ENCODE results near the gene ZNF540.
"Not testable (repeated sequence)": the region's sequence is repeated elsewhere in the genome, so short reads cannot be mapped to it uniquely, and the experiment has no call there.

Gene ZNF540

DNA sequence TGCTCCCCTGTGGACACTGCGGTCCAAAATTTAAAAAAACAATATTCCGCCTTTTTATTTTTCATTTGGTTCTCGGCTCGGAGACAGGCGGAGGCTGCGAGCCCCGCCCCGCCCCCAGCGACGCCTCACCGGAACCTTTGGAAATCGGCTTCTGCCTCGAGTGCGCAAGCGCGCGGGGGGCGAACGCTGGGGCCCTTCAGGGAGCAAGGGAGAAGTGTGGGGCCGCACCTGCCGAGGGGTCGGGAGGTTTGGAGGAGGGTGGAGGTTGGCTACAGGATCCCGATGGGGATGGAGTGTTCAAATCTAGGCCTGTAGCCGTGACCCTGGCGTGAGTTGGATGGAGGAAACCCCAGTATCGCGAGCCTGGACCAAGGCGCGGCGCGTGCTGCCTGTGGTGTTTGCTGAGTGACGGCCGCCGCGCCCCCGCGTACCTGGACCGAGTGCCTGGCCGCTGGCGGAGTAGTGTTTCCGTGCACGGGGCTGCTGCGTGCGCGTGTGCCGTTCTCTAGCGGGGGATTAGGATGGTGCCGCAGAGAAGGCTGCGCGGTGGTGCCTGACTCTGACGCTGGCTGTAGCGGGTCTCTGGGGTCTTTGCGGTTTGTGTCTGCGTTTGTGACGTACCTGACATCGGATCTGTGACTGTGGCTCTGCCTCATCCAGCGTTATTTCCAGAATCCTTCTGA, 61.2 kb downstream of the ZNF540 start:
- H3K27ac Mint-ChIP-seq, result peak overlapping the region; percentile 98
- H3K9me3 Mint-ChIP-seq, result peaks cover 11% of the 10 kb centered on the region
- peak; percentile 88 for ATAC-seq
- peak; percentile 73 to 88 for DNase-seq (ENCODE audit: low spot score in 2 of 2)
- peaks cover 19% of the 10 kb centered on the region for H3K4me1 Mint-ChIP-seq
- H3K36me3 Mint-ChIP-seq, result peaks cover 18% of the 10 kb centered on the region
- peak overlapping the region; percentile 95 for H3K4me3 Mint-ChIP-seq

GRCh38 chr19:37657157-37657556, 62.5 kb downstream of the ZNF540 start:
- Mint-ChIP-seq H3K9me3 (peaks cover 11% of the 10 kb centered on the region), H3K4me3 (peak overlapping the region; percentile 95), H3K36me3 (peaks cover 18% of the 10 kb centered on the region), H3K4me1 (peaks cover 19% of the 10 kb centered on the region)
- not testable (repeated sequence) for ATAC-seq; H3K27ac Mint-ChIP-seq; DNase-seq (ENCODE audit: low spot score in 2 of 2)

Data from stimulated activated effector memory CD8-positive, alpha-beta T cell treated with anti-CD3 and anti-CD28 coated beads, Interleukin-12 subunit alpha, Interleukin-12 subunit beta, amount 100 ng/mL, for 72 hours (primary cell).